Daoy (cell line): Measurements from ENCODE around the gene SSH3. TPM values are rescaled to one million over a fixed set of nuclear protein-coding genes. Genes with fewer than 3 reads are reported as not detected.

Experiments
- DNase-seq: peaks from one replicate; pipeline ENCODE4 v3.0.0-alpha.2; 2015; ENCODE audit warnings: low read depth
- total RNA-seq: library from RNA; depleted of rRNA; stranded (reverse); fragments of >200 nt; shearing (Covaris generic); gene quantifications from 2 replicates; pipeline ENCODE4 v1.2.3, GENCODE V29; 2014

Gene SSH3
- total RNA-seq, 1 experiment from 2014 or later: 2.9 TPM

GRCh38 chr11:67278939-67279588 lies 24.3 kb upstream of the SSH3 start:
- DNase-seq: no peak

GRCh38 chr11:67279589-67280340 lies 23.6 kb upstream of the SSH3 start:
- no peak for DNase-seq

- DNase-seq: no peak
Measured at GRCh38 chr11:67280341-67280787, 23.0 kb upstream of the SSH3 start.

- no peak for DNase-seq
Measured at GRCh38 chr11:67280788-67281551, 22.4 kb upstream of the SSH3 start.

GRCh38 chr11:67281552-67282150 lies 21.7 kb upstream of the SSH3 start:
- DNase-seq: no peak

- DNase-seq: no peak
Measured at GRCh38 chr11:67282155-67282875, 21.0 kb upstream of the SSH3 start.

GRCh38 chr11:67282876-67283371 lies 20.4 kb upstream of the SSH3 start:
- DNase-seq: no peak

GRCh38 chr11:67283481-67283963 lies 19.8 kb upstream of the SSH3 start:
- no peak for DNase-seq

- DNase-seq: no peak
Measured at GRCh38 chr11:67284811-67285540, 18.4 kb upstream of the SSH3 start.

- DNase-seq: no peak
Measured at GRCh38 chr11:67285541-67286498, 17.5 kb upstream of the SSH3 start.

- no peak for DNase-seq
Measured at GRCh38 chr11:67286621-67287333, 16.6 kb upstream of the SSH3 start.

GRCh38 chr11:67287355-67288197 lies 15.8 kb upstream of the SSH3 start:
- no peak for DNase-seq

GRCh38 chr11:67288198-67288451 lies 15.2 kb upstream of the SSH3 start:
- no peak for DNase-seq

GRCh38 chr11:67288452-67289225 lies 14.7 kb upstream of the SSH3 start:
- peak; percentile 90 for DNase-seq

GRCh38 chr11:67289226-67289650 lies 14.1 kb upstream of the SSH3 start, which contains the start of gene ANKRD13D:
Gene ANKRD13D (plus strand): TSS chr11:67289303. CDS start chr11:67289461, 158 bp downstream.
- no peak for DNase-seq

- peak; percentile 31 for DNase-seq
Measured at GRCh38 chr11:67289651-67290479, 13.5 kb upstream of the SSH3 start.
